CD4-positive, alpha-beta T cell treated with Interleukin-4 for 1 hour (primary cell): ENCODE measurements around the gene PCDHAC1.

Experiments used
- DNase-seq, 2 donors: peaks; one replicate each; pipeline ENCODE4 v3.0.0-alpha.2; 2020 to 2022

Gene PCDHAC1

GRCh38 chr5:140967226-140967893 is 41.3 kb downstream of the PCDHAC1 start:
- DNase-seq, result no peak

GRCh38 chr5:140969880-140970279 is 43.8 kb downstream of the PCDHAC1 start:
- no peak for DNase-seq

GRCh38 chr5:140973550-140973949 is 47.5 kb downstream of the PCDHAC1 start:
- DNase-seq, result no peak

- no peak for DNase-seq
Observed at GRCh38 chr5:140977003-140977402, 50.9 kb downstream of the PCDHAC1 start.

DNA sequence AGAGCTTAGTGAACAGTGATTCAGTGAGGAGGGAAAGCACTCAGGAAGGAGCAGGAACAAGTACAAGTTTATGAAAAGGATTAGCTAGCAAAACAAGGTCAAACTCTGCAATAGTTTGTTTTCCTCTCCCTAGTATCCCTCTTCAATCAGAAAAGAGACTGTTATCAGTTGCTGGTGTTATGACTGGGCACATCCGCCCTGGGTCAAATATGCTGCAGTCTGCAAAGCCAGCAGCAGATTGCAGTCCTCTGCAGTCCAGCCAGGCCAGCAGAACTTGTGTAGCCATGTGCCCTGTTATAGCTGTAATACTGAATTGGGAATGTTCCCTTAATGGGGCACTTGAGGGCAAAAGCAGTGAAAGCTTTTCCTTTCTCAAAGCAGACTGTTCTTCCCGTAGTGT is 52.2 kb downstream of the PCDHAC1 start:
- no peak for DNase-seq

GRCh38 chr5:140978983-140979382 is 52.9 kb downstream of the PCDHAC1 start:
- DNase-seq, result no peak
